Measurements from ENCODE around the gene NRROS. TPM values are rescaled to one million over a fixed set of nuclear protein-coding genes. Genes with fewer than 3 reads are reported as not detected.
"Not testable (repeated sequence)": the region's sequence is repeated elsewhere in the genome, so short reads cannot be mapped to it uniquely, and the experiment has no call there.

Gene NRROS
- total RNA-seq, 1 experiment from 2014 or later, result 0.64 TPM

GRCh38 chr3:196636369-196637349, 2.8 kb upstream of the NRROS start:
- Histone ChIP-seq H3K27me3 (replicated peaks; ENCODE audit: insufficient read depth, low read depth, low read length, poor library complexity) (no peaks in the 10 kb centered on the region), H3K9me3 (ENCODE audit: low read depth, low read length, poor library complexity, severe bottlenecking) (no peaks in the 10 kb centered on the region), H3K4me3 (ENCODE audit: low read depth, low read length, poor library complexity, severe bottlenecking) (no peak overlapping the region), H3K36me3 (ENCODE audit: insufficient read depth, low read length, poor library complexity, severe bottlenecking) (no peaks in the 10 kb centered on the region), H3K4me1 (ENCODE audit: insufficient read depth, low read length, poor library complexity, severe bottlenecking) (peaks cover 8% of the 10 kb centered on the region), H3K27ac (ENCODE audit: low read depth, low read length, poor library complexity, severe bottlenecking) (no peak overlapping the region)
- ChIA-PET POLR2A (ENCODE audit: low non-redundant PET) (no interaction called here), CTCF (no interaction called here)
- no TSS peak for BruUV-seq (replicated peaks)
- no peak for DNase-seq (ENCODE audit: low spot score)
- no peak for TF ChIP-seq EZH2 (IDR thresholded peaks at IDR 0.05; ENCODE audit: borderline replicate concordance, low read depth, low read length, poor library complexity, severe bottlenecking)
- TF ChIP-seq, protein P1, sequence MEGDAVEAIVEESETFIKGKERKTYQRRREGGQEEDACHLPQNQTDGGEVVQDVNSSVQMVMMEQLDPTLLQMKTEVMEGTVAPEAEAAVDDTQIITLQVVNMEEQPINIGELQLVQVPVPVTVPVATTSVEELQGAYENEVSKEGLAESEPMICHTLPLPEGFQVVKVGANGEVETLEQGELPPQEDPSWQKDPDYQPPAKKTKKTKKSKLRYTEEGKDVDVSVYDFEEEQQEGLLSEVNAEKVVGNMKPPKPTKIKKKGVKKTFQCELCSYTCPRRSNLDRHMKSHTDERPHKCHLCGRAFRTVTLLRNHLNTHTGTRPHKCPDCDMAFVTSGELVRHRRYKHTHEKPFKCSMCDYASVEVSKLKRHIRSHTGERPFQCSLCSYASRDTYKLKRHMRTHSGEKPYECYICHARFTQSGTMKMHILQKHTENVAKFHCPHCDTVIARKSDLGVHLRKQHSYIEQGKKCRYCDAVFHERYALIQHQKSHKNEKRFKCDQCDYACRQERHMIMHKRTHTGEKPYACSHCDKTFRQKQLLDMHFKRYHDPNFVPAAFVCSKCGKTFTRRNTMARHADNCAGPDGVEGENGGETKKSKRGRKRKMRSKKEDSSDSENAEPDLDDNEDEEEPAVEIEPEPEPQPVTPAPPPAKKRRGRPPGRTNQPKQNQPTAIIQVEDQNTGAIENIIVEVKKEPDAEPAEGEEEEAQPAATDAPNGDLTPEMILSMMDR (conservative IDR thresholded peaks at IDR 0.05; ENCODE audit: low read depth, low read length), result no peak
- intact Hi-C loops (cut with micrococcal nuclease; ENCODE audit: unreplicated experiment), result no loop called here

GRCh38 chr3:196637941-196638340, 1.6 kb upstream of the NRROS start:
- H3K9me3 ChIP-seq (ENCODE audit: low read depth, low read length, poor library complexity, severe bottlenecking); H3K4me3 ChIP-seq (ENCODE audit: low read depth, low read length, poor library complexity, severe bottlenecking); intact Hi-C loops (cut with micrococcal nuclease; ENCODE audit: unreplicated experiment); H3K36me3 ChIP-seq (ENCODE audit: insufficient read depth, low read length, poor library complexity, severe bottlenecking); CTCF ChIA-PET; BruUV-seq (replicated peaks); H3K4me1 ChIP-seq (ENCODE audit: insufficient read depth, low read length, poor library complexity, severe bottlenecking); H3K27me3 ChIP-seq (replicated peaks; ENCODE audit: insufficient read depth, low read depth, low read length, poor library complexity); H3K27ac ChIP-seq (ENCODE audit: low read depth, low read length, poor library complexity, severe bottlenecking); DNase-seq (ENCODE audit: low spot score): not testable (repeated sequence)
- POLR2A ChIA-PET (ENCODE audit: low non-redundant PET), result interaction anchor here (0.6 kb wide), 1 partner anchor 565 kb away, joined by 22 read pairs; no protein-coding TSS in a partner anchor

- Histone ChIP-seq H3K4me3 (ENCODE audit: low read depth, low read length, poor library complexity, severe bottlenecking) (peak overlapping the region; percentile 47), H3K4me1 (ENCODE audit: insufficient read depth, low read length, poor library complexity, severe bottlenecking) (no peaks in the 10 kb centered on the region), H3K36me3 (ENCODE audit: insufficient read depth, low read length, poor library complexity, severe bottlenecking) (no peaks in the 10 kb centered on the region), H3K27me3 (replicated peaks; ENCODE audit: insufficient read depth, low read depth, low read length, poor library complexity) (no peaks in the 10 kb centered on the region), H3K9me3 (ENCODE audit: low read depth, low read length, poor library complexity, severe bottlenecking) (no peaks in the 10 kb centered on the region), H3K27ac (ENCODE audit: low read depth, low read length, poor library complexity, severe bottlenecking) (no peak overlapping the region)
- BruUV-seq (replicated peaks), result no TSS peak
- intact Hi-C loops (cut with micrococcal nuclease; ENCODE audit: unreplicated experiment), result no loop called here
- POLR2A ChIA-PET (ENCODE audit: low non-redundant PET), result no interaction called here
- CTCF ChIA-PET, result no interaction called here
- no peak for TF ChIP-seq EZH2 (IDR thresholded peaks at IDR 0.05; ENCODE audit: borderline replicate concordance, low read depth, low read length, poor library complexity, severe bottlenecking)
- TF ChIP-seq, protein P1 (conservative IDR thresholded peaks at IDR 0.05; ENCODE audit: low read depth, low read length), result no peak
- no peak for DNase-seq (ENCODE audit: low spot score)
Observed at GRCh38 chr3:196638861-196639482, 522 bp upstream of the NRROS start.

All from A673 (cell line).